A549 (cell line): ENCODE data around the gene ACVR1B.

Experiments used
- CBX2 ChIP-seq: fragments of 200-600 bp; sonication (generic); IDR thresholded peaks from 2 replicates; pipeline ENCODE4 v1.6.1; 2016; ENCODE audit warnings: low read depth, mild to moderate bottlenecking, borderline replicate concordance
- CHD4 ChIP-seq: fragments of 200-600 bp; sonication (generic); IDR thresholded peaks from 2 replicates; pipeline ENCODE4 v1.6.1; 2016; ENCODE audit warnings: antibody characterized with exemption, mild to moderate bottlenecking, borderline replicate concordance
- CTCF ChIP-seq: fragments of >200 bp; sonication (Bioruptor Twin); formaldehyde crosslinking; IDR thresholded peaks from 3 replicates; pipeline ENCODE4 v1.5.1; 2016
- ELK1 ChIP-seq: fragments of 150-350 bp; IDR thresholded peaks from 2 replicates; pipeline ENCODE4 v1.6.1; 2014; ENCODE audit warnings: low read depth, mild to moderate bottlenecking, low read length
- KDM5A ChIP-seq: fragments of 200-600 bp; sonication (generic); IDR thresholded peaks from 2 replicates; pipeline ENCODE4 v1.6.1; 2016; ENCODE audit warnings: antibody characterized with exemption, mild to moderate bottlenecking
- MAX ChIP-seq: IDR thresholded peaks from 2 replicates; pipeline ENCODE4 v1.6.1; 2012
- PBX3 ChIP-seq: IDR thresholded peaks from 2 replicates; pipeline ENCODE4 v1.6.1; 2012
- POLR2A ChIP-seq: IDR thresholded peaks from 2 replicates; pipeline ENCODE4 v1.6.1; 2012; ENCODE audit warnings: mild to moderate bottlenecking, low read length
- POLR2AphosphoS2 ChIP-seq: conservative IDR thresholded peaks from 2 replicates; pipeline ENCODE4 v1.6.1; 2012; ENCODE audit warnings: low read length, improper control_type of control experiment, inconsistent platforms
- RAD21 ChIP-seq, 2 experiments: fragments of >200 bp in 1 of 2; sonication (Bioruptor Twin) in 1 of 2; formaldehyde crosslinking in 1 of 2; IDR thresholded peaks in 1 of 2; conservative IDR thresholded peaks in 1 of 2; 2 replicates in 1 of 2; 3 replicates in 1 of 2; pipeline ENCODE4 v1.6.1; 2012 to 2018; ENCODE audit warnings: inconsistent platforms in 1 of 2
- RCOR1 ChIP-seq: fragments of 150-350 bp; IDR thresholded peaks from 2 replicates; pipeline ENCODE4 v1.6.1; 2014; ENCODE audit warnings: antibody characterized with exemption, low read length, low read depth
- RFX5 ChIP-seq: fragments of 450-650 bp; IDR thresholded peaks from 2 replicates; pipeline ENCODE4 v1.7.1; 2014; ENCODE audit warnings: antibody characterized with exemption, mild to moderate bottlenecking, moderate library complexity
- ZC3H11A ChIP-seq: fragments of 450-650 bp; IDR thresholded peaks from 2 replicates; pipeline ENCODE4 v1.6.1; 2014; ENCODE audit warnings: antibody characterized with exemption, mild to moderate bottlenecking
- TF ChIP-seq, protein P1 (sequence below): fragments of 450-650 bp; IDR thresholded peaks from 2 replicates; pipeline ENCODE4 v1.6.1; 2014; ENCODE audit warnings: antibody characterized with exemption

- TF ChIP-seq CHD4 (no peak), RFX5 (no peak), POLR2A (no peak), CTCF (no peak), KDM5A (no peak), PBX3 (no peak), RCOR1 (no peak), ZC3H11A (no peak), POLR2AphosphoS2 (no peak), ELK1 (no peak), MAX (no peak), RAD21 (conservative IDR thresholded peaks at IDR 0.05 in 1 of 2, IDR thresholded peaks at IDR 0.05 in 1 of 2) (no peak), CBX2 (no peak)
- TF ChIP-seq, protein P1, sequence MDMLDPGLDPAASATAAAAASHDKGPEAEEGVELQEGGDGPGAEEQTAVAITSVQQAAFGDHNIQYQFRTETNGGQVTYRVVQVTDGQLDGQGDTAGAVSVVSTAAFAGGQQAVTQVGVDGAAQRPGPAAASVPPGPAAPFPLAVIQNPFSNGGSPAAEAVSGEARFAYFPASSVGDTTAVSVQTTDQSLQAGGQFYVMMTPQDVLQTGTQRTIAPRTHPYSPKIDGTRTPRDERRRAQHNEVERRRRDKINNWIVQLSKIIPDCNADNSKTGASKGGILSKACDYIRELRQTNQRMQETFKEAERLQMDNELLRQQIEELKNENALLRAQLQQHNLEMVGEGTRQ, result no peak
Measured at GRCh38 chr12:51950682-51951198, 759 bp upstream of the ACVR1B start.
